B cell (primary cell): ENCODE results near the gene SMIM45.

Experiments
- EZH2 ChIP-seq: IDR thresholded peaks from 2 replicates; pipeline ENCODE4 v1.6.1; 2012; ENCODE audit warnings: borderline replicate concordance, low read depth, mild to moderate bottlenecking, moderate library complexity, low read length; ENCODE audit not compliant: insufficient read depth, poor library complexity, severe bottlenecking
- TF ChIP-seq, protein P1 (sequence below): fragments of 200-600 bp; IDR thresholded peaks from one replicate; pipeline ENCODE4 v1.8.0; 2022; ENCODE audit warnings: antibody characterized with exemption, mild to moderate bottlenecking

DNA sequence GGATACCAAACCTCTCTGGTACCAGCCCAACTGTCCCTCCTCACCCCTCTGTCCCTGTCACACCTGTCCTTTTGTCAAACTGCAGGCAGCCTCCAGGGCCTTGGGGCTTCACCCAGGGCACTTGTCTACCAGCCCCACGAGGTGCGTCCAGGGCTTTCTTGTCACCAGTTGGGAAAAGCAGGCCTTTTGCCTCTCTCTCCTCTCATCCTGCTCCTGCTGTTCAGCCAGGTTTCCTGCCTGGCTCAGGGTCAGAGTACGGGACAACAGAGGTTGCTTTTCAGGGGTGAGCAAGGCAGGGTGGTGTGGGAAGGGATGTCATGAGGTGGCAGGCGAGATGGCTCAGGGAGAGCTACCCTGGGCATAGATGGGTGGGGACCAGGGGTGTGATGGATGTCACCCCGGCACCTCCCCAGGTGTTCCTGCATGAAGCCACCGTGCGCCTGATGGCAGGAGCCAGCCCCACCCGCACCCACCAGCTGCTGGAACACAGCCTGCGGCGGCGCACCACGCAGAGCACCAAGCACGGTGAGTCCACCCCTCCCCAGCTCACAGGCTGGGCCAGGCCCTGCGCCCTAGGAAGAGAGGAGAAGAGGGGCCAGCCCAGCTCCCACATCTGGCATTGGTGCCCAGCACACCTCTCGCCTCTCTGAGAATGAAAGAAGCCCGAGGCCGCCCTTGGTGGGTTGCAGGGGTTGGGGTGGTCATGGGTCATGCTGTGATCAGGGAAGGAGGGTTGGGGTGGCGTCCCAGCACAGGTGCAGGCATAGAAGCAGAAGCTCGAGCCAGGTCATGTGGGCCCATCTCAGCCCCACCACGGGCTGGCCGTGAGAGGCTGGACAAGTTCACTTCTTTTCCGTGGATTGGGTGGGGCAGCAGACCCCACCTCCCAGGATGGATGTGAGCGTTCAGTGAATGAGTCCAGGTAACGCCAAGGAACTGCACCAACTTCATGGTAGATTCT lies 47.2 kb upstream of the SMIM45 start:
- TF ChIP-seq, protein P1, sequence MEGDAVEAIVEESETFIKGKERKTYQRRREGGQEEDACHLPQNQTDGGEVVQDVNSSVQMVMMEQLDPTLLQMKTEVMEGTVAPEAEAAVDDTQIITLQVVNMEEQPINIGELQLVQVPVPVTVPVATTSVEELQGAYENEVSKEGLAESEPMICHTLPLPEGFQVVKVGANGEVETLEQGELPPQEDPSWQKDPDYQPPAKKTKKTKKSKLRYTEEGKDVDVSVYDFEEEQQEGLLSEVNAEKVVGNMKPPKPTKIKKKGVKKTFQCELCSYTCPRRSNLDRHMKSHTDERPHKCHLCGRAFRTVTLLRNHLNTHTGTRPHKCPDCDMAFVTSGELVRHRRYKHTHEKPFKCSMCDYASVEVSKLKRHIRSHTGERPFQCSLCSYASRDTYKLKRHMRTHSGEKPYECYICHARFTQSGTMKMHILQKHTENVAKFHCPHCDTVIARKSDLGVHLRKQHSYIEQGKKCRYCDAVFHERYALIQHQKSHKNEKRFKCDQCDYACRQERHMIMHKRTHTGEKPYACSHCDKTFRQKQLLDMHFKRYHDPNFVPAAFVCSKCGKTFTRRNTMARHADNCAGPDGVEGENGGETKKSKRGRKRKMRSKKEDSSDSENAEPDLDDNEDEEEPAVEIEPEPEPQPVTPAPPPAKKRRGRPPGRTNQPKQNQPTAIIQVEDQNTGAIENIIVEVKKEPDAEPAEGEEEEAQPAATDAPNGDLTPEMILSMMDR: no peak
- no peak for TF ChIP-seq EZH2
